ENCODE results near the gene ZNF692. TPM values are rescaled to one million over a fixed set of nuclear protein-coding genes. Genes with fewer than 3 reads are reported as not detected.
"Not testable (repeated sequence)": the region's sequence is repeated elsewhere in the genome, so short reads cannot be mapped to it uniquely, and the experiment has no call there.

Gene ZNF692, protein sequence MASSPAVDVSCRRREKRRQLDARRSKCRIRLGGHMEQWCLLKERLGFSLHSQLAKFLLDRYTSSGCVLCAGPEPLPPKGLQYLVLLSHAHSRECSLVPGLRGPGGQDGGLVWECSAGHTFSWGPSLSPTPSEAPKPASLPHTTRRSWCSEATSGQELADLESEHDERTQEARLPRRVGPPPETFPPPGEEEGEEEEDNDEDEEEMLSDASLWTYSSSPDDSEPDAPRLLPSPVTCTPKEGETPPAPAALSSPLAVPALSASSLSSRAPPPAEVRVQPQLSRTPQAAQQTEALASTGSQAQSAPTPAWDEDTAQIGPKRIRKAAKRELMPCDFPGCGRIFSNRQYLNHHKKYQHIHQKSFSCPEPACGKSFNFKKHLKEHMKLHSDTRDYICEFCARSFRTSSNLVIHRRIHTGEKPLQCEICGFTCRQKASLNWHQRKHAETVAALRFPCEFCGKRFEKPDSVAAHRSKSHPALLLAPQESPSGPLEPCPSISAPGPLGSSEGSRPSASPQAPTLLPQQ
- polyA plus RNA-seq (ENCODE audit: insufficient read length): 32.9 TPM

GRCh38 chr1:248858891-248859889 lies at the start of gene ZNF692:
TSS of gene ZNF692 (minus strand) at chr1:248859085. CDS start at chr1:248858309, 776 bp downstream.
- peak; percentile 97 for DNase-seq

- DNase-seq: no peak
These were observed 48.1 kb upstream of the ZNF692 start for GRCh38 chr1:248906753-248907661.

DNA sequence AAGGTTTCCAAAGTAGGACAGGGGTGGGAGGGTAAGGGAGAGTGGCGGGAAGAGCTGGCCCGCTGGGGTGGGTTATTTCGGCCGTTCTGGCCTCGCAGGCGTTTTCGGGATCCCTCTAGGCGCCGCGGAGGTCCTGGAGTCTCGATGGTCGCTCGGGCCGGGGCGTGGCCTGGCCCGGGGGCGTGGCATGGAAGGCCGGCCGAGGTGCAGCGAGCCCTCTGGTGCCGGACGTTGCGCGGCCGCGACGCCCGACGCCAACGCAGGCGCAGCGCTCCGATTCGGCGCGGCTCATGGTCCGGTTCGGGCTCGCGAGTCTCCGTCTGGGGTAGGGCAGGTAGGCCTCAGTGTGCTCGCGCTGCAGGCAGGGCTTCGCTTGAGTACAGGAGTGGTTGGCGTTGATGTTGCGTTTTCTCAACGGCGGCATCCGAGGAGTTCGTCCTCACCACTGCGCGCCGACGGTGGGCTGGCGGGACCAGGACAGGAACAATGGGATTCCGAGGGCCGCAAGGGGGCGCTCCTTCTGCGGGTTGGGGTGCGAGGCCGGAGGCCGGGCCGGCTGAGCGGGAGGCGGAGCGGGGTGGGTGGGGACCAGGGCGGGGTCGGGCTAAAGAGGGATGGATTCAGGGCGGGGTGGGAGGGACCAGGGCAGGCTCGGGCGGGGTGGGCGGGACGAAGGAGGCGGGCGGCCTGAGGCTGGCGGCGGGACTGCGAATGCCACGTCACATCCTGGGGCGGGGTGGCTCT lies 47.3 kb upstream of the ZNF692 start, which contains the start of gene PGBD2:
TSS of gene PGBD2 (plus strand) at position 227 of the 744 bp plus-strand sequence. CDS start 7,628 bp downstream, outside the sequence.
- DNase-seq: peak; percentile 96

- DNase-seq: no peak
These were observed 46.8 kb upstream of the ZNF692 start for GRCh38 chr1:248905662-248906008.

GRCh38 chr1:248904437-248905216 lies 45.7 kb upstream of the ZNF692 start:
- no peak for DNase-seq

DNA sequence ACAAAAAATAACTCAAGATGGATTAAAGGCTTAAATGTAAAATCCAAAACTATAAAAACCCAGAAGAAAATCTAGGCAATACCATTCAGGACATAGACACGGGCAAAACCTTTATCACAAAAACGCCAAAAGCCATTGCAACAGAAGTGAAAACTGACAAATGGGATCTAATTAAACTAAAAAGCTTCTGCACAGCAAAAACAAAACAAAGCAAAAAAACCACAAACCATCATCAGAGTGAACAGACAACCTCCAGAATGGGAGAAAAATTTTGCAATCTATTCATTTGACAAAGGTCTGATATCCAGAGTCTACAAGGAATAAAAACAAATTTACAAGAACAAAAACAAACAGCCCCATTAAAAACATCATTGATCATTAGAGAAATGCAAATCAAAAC lies 42.7 kb upstream of the ZNF692 start:
- no peak for DNase-seq

DNA sequence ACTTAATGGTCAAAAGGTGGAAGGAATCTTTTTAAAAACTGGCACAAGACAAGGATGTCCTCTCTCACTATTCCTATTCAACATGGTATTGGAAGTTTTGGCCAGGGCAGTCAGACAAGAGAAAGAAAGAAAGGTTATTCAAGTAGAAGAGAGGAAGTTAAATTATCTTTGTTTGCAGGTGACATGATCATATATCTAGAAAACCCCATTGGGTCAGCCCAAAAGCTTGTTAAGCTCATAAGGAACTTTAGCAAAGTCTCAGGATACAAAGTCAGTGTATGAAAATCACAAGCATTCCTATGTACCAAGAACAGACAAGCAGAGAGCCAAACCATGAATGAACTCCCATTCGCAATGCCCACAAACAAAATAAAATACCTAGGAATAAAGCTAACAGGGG lies 41.8 kb upstream of the ZNF692 start:
- no peak for DNase-seq

GRCh38 chr1:248897412-248898337 lies 38.8 kb upstream of the ZNF692 start:
- no peak for DNase-seq

DNA sequence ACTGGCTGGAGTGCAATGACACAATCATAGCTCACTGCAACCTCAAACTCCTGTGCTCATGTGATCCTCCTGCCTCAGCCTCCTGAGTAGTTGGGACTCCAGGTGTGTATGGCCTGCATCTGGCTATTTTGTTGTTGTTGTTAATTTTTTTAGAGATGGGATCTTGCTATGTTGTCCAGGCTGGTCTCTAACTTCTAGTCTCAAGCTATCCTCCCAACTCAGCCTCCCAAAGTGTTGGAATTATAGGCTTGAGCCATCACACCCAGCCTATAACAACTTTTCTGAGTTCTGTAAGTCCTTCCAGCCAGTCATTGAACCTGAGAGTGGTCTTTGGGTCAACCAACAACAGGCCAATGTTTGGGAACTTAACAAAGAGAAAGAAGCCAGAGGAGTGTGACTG lies 36.0 kb upstream of the ZNF692 start:
- DNase-seq: no peak

- no peak for DNase-seq
These were observed 33.7 kb upstream of the ZNF692 start for GRCh38 chr1:248892590-248892989.

DNA sequence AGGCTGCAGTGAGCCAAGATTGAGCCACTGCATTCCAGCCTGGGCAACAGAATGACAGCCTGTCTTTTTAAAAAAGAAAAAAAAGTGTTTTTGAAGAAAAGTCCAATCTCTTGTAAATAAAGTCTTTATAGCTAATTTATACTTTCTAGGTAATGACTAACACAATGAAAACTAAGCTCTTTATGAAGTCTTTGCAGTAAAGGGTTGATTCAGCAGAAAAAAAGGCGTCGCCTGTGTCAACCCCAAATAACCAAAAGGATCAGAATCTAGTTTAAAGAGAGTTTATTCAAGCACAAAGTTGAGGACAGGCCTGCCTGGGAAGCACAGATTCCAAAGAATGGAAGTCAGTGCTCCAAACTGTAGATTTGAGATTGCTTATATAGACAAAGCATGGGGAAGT lies 32.9 kb upstream of the ZNF692 start:
- no peak for DNase-seq

- DNase-seq: no peak
These were observed 31.9 kb upstream of the ZNF692 start for GRCh38 chr1:248890549-248891498.

DNA sequence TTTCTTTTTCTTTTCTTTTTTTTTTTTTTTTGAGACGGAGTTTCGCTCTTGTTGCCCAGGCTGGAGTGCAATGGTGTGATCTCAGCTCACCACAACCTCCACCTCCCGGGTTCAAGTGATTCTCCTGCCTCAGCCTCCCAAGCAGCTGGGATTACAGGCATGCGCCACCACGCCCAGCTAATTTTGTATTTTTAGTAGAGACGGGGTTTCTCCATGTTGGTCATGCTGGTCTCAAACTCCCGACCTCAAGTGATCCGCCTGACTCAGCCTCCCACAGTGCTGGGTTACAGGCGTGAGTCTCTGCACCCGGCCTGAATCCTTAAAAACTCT lies 31.0 kb upstream of the ZNF692 start:
- DNase-seq: not testable (repeated sequence)

DNA sequence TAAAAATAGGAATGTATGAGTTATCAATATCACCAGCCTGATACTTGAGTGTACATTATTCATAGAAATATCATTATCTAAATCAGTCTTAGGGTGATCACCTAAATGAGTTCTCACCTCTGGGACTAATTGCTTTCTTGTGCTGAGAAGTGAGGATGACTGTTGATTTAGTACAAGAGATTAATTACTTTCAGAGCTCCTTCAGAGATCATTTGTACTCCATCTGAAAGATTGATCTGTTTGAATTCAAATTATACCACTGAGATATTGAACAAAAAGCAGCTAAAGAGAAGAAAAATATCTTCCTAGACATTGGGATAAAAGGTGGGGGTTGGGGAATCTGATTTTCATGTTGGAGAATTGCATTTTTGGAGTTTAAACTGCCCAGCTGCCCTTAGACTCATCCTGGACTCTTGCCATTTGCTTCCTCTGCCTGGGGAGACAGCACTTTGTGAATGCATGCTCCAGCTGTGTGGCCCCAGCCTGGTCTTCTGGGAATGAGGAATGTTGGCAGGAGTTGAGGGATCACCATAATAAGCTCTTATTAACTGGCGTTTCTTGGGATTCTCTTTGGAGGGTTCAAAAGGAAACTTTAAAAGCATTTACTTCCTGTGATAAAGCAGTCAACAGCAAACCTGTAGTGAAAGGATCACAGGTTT lies 27.5 kb upstream of the ZNF692 start:
- DNase-seq: peak; percentile 29

DNA sequence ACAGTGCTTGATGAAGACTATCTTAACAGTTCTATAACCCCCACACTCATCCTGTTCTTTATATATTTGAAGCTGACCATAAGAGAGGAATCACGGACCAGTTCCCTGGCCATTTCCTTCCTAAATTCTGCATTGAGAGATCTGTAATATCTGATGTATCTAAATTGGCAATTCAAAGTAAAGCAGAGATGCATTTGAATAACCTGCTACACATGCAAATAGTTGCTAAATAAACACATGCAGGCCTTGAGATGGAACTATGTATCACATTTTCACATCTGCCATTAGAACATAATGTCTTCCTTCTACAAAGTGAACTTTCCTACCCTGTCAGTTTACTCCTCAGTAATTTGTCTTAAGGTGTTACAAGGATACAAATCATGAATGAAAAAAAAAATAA lies 26.8 kb upstream of the ZNF692 start:
- no peak for DNase-seq

DNA sequence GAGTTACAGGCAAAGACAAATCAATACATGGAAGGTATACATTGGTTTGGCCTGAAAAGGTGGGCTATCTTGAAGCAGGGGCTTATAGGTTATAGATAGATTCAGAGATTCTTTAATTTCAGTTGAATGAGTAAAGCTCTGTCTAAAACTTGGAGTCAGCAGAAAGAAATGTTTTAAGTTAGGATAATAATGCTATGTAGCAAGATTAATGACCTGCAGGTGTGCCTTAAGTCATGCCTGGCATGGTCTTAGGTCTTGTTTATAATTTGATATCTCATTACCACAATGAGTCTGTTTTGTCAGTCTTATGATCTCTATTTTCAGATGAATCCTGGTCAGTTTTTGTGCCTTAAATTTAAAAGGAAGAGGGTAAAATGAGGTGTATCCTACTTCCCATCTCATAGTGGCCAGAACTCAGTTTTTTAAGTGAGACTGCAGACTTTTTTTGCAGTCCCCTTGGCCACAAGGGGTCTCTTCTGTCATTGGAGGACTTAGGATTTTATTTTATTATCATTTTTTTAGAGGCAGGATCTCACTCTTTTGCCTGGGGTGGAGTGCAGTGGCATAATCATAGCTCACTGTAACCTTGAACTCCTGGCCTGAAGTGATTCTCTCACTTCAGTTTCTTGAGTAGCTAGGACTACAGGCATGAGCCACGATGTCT lies 25.9 kb upstream of the ZNF692 start:
- no peak for DNase-seq

DNA sequence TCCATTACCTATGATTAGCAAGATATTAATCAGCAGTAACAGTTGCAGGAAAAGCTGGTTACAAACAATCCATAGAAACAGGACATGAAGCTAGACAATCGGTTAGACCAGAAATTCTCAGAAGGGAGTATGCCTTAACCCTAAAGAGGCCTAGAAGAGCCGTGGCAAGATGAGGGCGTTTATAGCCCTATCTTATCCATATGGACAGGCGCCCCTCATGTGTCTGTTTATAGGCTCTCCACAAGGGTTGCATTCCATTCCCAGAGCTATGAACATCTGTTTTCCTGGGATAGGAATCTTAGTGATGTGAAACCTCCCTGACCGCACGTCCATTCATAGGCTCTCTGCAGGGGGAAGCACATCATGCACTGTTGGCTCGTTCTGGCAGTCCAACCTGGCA lies 23.5 kb upstream of the ZNF692 start:
- DNase-seq: not testable (repeated sequence)

All from hindlimb muscle (tissue), 1 donor.